A673 (cell line): Measurements from ENCODE around the gene BEST2. TPM values are rescaled to one million over a fixed set of nuclear protein-coding genes. Genes with fewer than 3 reads are reported as not detected.
"Not testable (repeated sequence)": the region's sequence is repeated elsewhere in the genome, so short reads cannot be mapped to it uniquely, and the experiment has no call there.

Experiments
- BruUV-seq: library from RNA; stranded (reverse); fragments of 400-500 nt; replicated peaks from 2 replicates; lab custom pipeline; 2021; lab: Mats Ljungman, UMichigan
- CTCF ChIA-PET: fragments of 300-600 bp; sonication (Branson Sonifier 250); formaldehyde crosslinking; loops from one replicate; lab custom pipeline; 2022; ENCODE audit warnings: antibody characterized with exemption; lab: Charles Lee
- POLR2A ChIA-PET: fragments of 300-600 bp; sonication (Branson Sonifier 250); formaldehyde crosslinking; loops from one replicate; lab custom pipeline; 2022; ENCODE audit warnings: antibody characterized with exemption; ENCODE audit not compliant: low non-redundant PET; lab: Charles Lee
- DNase-seq: peaks from one replicate; pipeline ENCODE4 v3.0.0-alpha.2; 2015; ENCODE audit warnings: low spot score
- H3K27ac ChIP-seq: fragments of 200-600 bp; sonication (generic); 2 replicates; pipeline ENCODE4 v1.5.1; 2016; ENCODE audit warnings: mixed run types, low read depth, mild to moderate bottlenecking, mixed read lengths, antibody characterized with exemption, low read length; ENCODE audit not compliant: poor library complexity, severe bottlenecking
- H3K27me3 ChIP-seq: fragments of 200-600 bp; sonication (generic); replicated peaks from 2 replicates; pipeline ENCODE4 v1.6.1; 2017; ENCODE audit warnings: mixed run types, low read depth, mild to moderate bottlenecking, mixed read lengths, antibody characterized with exemption, low read length; ENCODE audit not compliant: insufficient read depth, poor library complexity
- H3K36me3 ChIP-seq: fragments of 200-600 bp; sonication (generic); 2 replicates; pipeline ENCODE4 v1.6.1; 2016; ENCODE audit warnings: mixed run types, mild to moderate bottlenecking, mixed read lengths, antibody characterized with exemption, low read length; ENCODE audit not compliant: insufficient read depth, poor library complexity, severe bottlenecking
- H3K4me1 ChIP-seq: fragments of 200-600 bp; sonication (generic); 2 replicates; pipeline ENCODE4 v1.6.1; 2017; ENCODE audit warnings: mixed run types, mild to moderate bottlenecking, mixed read lengths, antibody characterized with exemption, low read length; ENCODE audit not compliant: insufficient read depth, poor library complexity, severe bottlenecking
- H3K4me3 ChIP-seq: fragments of 200-600 bp; sonication (generic); 2 replicates; pipeline ENCODE4 v1.5.1; 2016; ENCODE audit warnings: low read depth, mixed run types, mild to moderate bottlenecking, mixed read lengths, low read length; ENCODE audit not compliant: poor library complexity, severe bottlenecking
- H3K9me3 ChIP-seq: fragments of 200-600 bp; sonication (generic); 2 replicates; pipeline ENCODE4 v1.6.1; 2016; ENCODE audit warnings: mixed run types, low read depth, mild to moderate bottlenecking, mixed read lengths, antibody characterized with exemption, low read length; ENCODE audit not compliant: poor library complexity, severe bottlenecking
- CTCF ChIP-seq: fragments of 300-800, 200-600 bp; sonication (generic); conservative IDR thresholded peaks from 2 replicates; pipeline ENCODE4 v1.5.1; 2017; ENCODE audit warnings: low read depth, mild to moderate bottlenecking, antibody characterized with exemption, low read length, moderate library complexity, mixed read lengths
- EZH2 ChIP-seq: fragments of 200-600 bp; sonication (generic); IDR thresholded peaks from 2 replicates; pipeline ENCODE4 v1.6.1; 2017; ENCODE audit warnings: borderline replicate concordance, low read depth, mild to moderate bottlenecking, mixed read lengths, antibody characterized with exemption, low read length; ENCODE audit not compliant: poor library complexity, severe bottlenecking
- intact Hi-C: fragments of 100-400 bp; cut with micrococcal nuclease; formaldehyde crosslinking; loops from one replicate; pipeline ENCODE4 v1.10.0; 2022; ENCODE audit not compliant: unreplicated experiment
- total RNA-seq: library from RNA; stranded (reverse); gene quantifications from 2 replicates; pipeline ENCODE4 v1.2.3, GENCODE V29; 2021

The BEST2 gene
- total RNA-seq, 1 experiment from 2014 or later = not detected

- intact Hi-C loops = no loop called here
- TF ChIP-seq CTCF (no peak), EZH2 (no peak)
Measured at GRCh38 chr19:12723641-12724426, 27.8 kb upstream of the BEST2 start, which contains the start of gene TNPO2. Gene TNPO2 (minus strand): TSS chr19:12723932. CDS start chr19:12720977, 2,955 bp downstream.

GRCh38 chr19:12725612-12726011, 26.0 kb upstream of the BEST2 start:
- intact Hi-C loops, DNase-seq, H3K27me3 ChIP-seq, H3K4me1 ChIP-seq, H3K27ac ChIP-seq, POLR2A ChIA-PET, H3K4me3 ChIP-seq, BruUV-seq, H3K9me3 ChIP-seq: not testable (repeated sequence)
- CTCF ChIA-PET = interaction anchor here (0.7 kb wide), 1 partner anchor 41 kb away, joined by 5 read pairs; no protein-coding TSS in a partner anchor
- H3K36me3 ChIP-seq = peaks cover 29% of the 10 kb centered on the region

More at GRCh38 chr19:12723641-12724426, 27.8 kb upstream of the BEST2 start, which contains the start of gene TNPO2:
- Histone ChIP-seq H3K27me3 (no peaks in the 10 kb centered on the region), H3K9me3 (no peaks in the 10 kb centered on the region), H3K36me3 (peaks cover 22% of the 10 kb centered on the region), H3K4me1 (peaks cover 5% of the 10 kb centered on the region), H3K4me3 (peak within 1 kb of the TSS; percentile 94), H3K27ac (peak within 1 kb of the TSS; percentile 98)
- ChIA-PET CTCF (interaction anchor here (0.8 to 1.1 kb wide), 3 partner anchors 10 to 34 kb away, joined by 3 to 4 read pairs (median 3); partner anchors contain the start of genes GET3 and TRIR), POLR2A (interaction anchor here (0.6 kb wide), 1 partner anchor 1181 kb away, joined by 5 read pairs; no protein-coding TSS in a partner anchor)
- DNase-seq = peak; percentile 88
- BruUV-seq = no TSS peak

- Histone ChIP-seq H3K9me3 (no peaks in the 10 kb centered on the region), H3K36me3 (peaks cover 41% of the 10 kb centered on the region), H3K4me3 (no peak overlapping the region), H3K27ac (no peak overlapping the region), H3K4me1 (no peaks in the 10 kb centered on the region), H3K27me3 (no peaks in the 10 kb centered on the region)
- POLR2A ChIA-PET = no interaction called here
- DNase-seq = no peak
- no TSS peak for BruUV-seq
- CTCF ChIA-PET = interaction anchor here (0.7 kb wide), 1 partner anchor 123 kb away, joined by 3 read pairs; no protein-coding TSS in a partner anchor
- no peak for TF ChIP-seq CTCF
- no peak for TF ChIP-seq EZH2
- intact Hi-C loops = no loop called here
Measured at GRCh38 chr19:12726988-12727316, 24.6 kb upstream of the BEST2 start.
